Prostate gland (tissue), 2 donors: ENCODE data around the gene TBKBP1. TPM values are rescaled to one million over a fixed set of nuclear protein-coding genes. Genes with fewer than 3 reads are reported as not detected.
"Not testable (repeated sequence)": the region's sequence is repeated elsewhere in the genome, so short reads cannot be mapped to it uniquely, and the experiment has no call there.

Source experiments
- DNase-seq: peaks from one replicate; pipeline ENCODE4 v3.0.0-alpha.2; 2019; ENCODE audit warnings: low spot score
- H3K27ac ChIP-seq, 2 donors: fragments of 200-600 bp; sonication (generic); 2 replicates each; pipeline ENCODE4 v1.5.1; 2017 to 2019
- H3K27me3 ChIP-seq: fragments of 200-600 bp; sonication (generic); replicated peaks from 2 replicates; pipeline ENCODE4 v1.5.1; 2019; ENCODE audit not compliant: insufficient read depth
- H3K36me3 ChIP-seq, 2 donors: fragments of 200-600 bp; sonication (generic); 1 replicate in 1 of 2; 2 replicates in 1 of 2; pipeline versions ENCODE4 v1.5.1 to v1.8.1; 2017 to 2019
- H3K4me1 ChIP-seq: fragments of 200-600 bp; sonication (generic); replicated peaks from 2 replicates; pipeline ENCODE4 v1.5.1; 2019
- H3K4me3 ChIP-seq, 2 donors: fragments of 200-600 bp; sonication (generic); 2 replicates each; pipeline ENCODE4 v1.5.1; 2017 to 2019
- H3K9me3 ChIP-seq: fragments of 200-600 bp; sonication (generic); 2 replicates; pipeline ENCODE4 v1.5.1; 2017
- POLR2A ChIP-seq: fragments of 450-650 bp; IDR thresholded peaks from one replicate; pipeline ENCODE4 v1.6.1; 2016; ENCODE audit warnings: antibody characterized with exemption, mild to moderate bottlenecking
- POLR2AphosphoS5 ChIP-seq: sonication (generic); formaldehyde crosslinking; IDR thresholded peaks from one replicate; pipeline ENCODE4 v1.6.1; 2017; ENCODE audit warnings: antibody characterized with exemption
- WGBS: methylation state at CpG from one replicate; pipeline ENCODE4 v1.1.5; 2018; 5-methylcytosine and 5-hydroxymethylcytosine counted together
- intact Hi-C: fragments of 100-400 bp; cut with DNase I; formaldehyde crosslinking; loops from one replicate; pipeline ENCODE4 v1.14.2; 2022
- total RNA-seq, 2 donors: library from RNA; depleted of rRNA; stranded (reverse); fragments of >200 nt; gene quantifications; one replicate each; pipeline ENCODE4 v1.1.0, GENCODE V29; 2016
- TF ChIP-seq, protein P1 (sequence below), 4 experiments: fragments of 200-600 bp in 2 of 4; fragments of 450-650 bp in 2 of 4; sonication (generic) in 2 of 4; IDR thresholded peaks; 1 replicate in 3 of 4; 2 replicates in 1 of 4; pipeline ENCODE4 v1.5.1; 2016 to 2019; ENCODE audit warnings: antibody characterized with exemption in 4 of 4, mild to moderate bottlenecking in 2 of 4, moderate library complexity in 2 of 4

The TBKBP1 gene
- total RNA-seq, 2 donors from 2014 or later, result 9.5 to 15.3 TPM

GRCh38 chr17:47676510-47677165 is 17.3 kb upstream of the TBKBP1 start:
- H3K27ac ChIP-seq, result no peak overlapping the region
- no peak for DNase-seq
- no peak overlapping the region for H3K4me3 ChIP-seq
- no peaks in the 10 kb centered on the region for H3K9me3 ChIP-seq
- H3K4me1 ChIP-seq, result no peaks in the 10 kb centered on the region
- no peak for TF ChIP-seq POLR2A
- no peak for TF ChIP-seq POLR2AphosphoS5
- TF ChIP-seq, protein P1, sequence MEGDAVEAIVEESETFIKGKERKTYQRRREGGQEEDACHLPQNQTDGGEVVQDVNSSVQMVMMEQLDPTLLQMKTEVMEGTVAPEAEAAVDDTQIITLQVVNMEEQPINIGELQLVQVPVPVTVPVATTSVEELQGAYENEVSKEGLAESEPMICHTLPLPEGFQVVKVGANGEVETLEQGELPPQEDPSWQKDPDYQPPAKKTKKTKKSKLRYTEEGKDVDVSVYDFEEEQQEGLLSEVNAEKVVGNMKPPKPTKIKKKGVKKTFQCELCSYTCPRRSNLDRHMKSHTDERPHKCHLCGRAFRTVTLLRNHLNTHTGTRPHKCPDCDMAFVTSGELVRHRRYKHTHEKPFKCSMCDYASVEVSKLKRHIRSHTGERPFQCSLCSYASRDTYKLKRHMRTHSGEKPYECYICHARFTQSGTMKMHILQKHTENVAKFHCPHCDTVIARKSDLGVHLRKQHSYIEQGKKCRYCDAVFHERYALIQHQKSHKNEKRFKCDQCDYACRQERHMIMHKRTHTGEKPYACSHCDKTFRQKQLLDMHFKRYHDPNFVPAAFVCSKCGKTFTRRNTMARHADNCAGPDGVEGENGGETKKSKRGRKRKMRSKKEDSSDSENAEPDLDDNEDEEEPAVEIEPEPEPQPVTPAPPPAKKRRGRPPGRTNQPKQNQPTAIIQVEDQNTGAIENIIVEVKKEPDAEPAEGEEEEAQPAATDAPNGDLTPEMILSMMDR (IDR thresholded peaks at IDR 0.05), result no peak
- peaks cover 0 to 20% of the 10 kb centered on the region in 2 donors for H3K36me3 ChIP-seq
- 43% methylated on average over 7 of the region's 7 CpGs for WGBS
- H3K27me3 ChIP-seq, result no peaks in the 10 kb centered on the region
- intact Hi-C loops, result no loop called here

DNA sequence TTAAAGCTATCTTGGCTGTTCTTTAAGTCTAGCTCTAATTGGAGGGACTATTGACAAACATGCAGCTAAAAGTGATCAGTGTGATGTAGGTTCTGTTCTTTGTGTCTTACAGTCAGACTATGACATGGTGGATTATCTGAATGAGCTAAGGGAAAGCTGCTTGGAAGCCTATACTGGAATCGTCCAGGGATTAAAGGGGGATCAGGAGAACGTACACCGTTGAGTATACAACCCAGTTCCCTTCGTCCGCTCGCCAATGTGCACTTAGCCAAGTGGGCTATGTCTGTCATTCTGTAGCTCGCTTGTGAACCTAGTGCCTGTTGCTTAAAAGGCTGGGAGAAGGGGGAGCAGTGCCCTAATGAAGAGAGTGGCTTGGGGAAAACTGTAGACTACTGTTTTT is 15.8 kb upstream of the TBKBP1 start:
- intact Hi-C loops, result no loop called here
- H3K36me3 ChIP-seq, result peaks cover 0 to 10% of the 10 kb centered on the region in 2 donors

GRCh38 chr17:47682138-47682537 is 11.8 kb upstream of the TBKBP1 start:
- H3K4me3 ChIP-seq, result no peak overlapping the region
- H3K36me3 ChIP-seq, result peaks cover 0 to 9% of the 10 kb centered on the region in 2 donors
- intact Hi-C loops, result no loop called here
- no peak for DNase-seq
- WGBS, result 92% methylated on average over 2 of the region's 2 CpGs
- H3K27ac ChIP-seq, result no peak overlapping the region
- no peaks in the 10 kb centered on the region for H3K4me1 ChIP-seq
- H3K9me3 ChIP-seq, result no peaks in the 10 kb centered on the region
- no peak for TF ChIP-seq POLR2A
- TF ChIP-seq, protein P1 (IDR thresholded peaks at IDR 0.05), result no peak
- no peak for TF ChIP-seq POLR2AphosphoS5
- H3K27me3 ChIP-seq, result no peaks in the 10 kb centered on the region

More for the DNA sequence above, 15.8 kb upstream of the TBKBP1 start:
- TF ChIP-seq, protein P1 (IDR thresholded peaks at IDR 0.05), result no peak
- no peak for TF ChIP-seq POLR2AphosphoS5
- TF ChIP-seq POLR2A, result no peak
- Histone ChIP-seq H3K9me3 (no peaks in the 10 kb centered on the region), H3K4me3 (no peak overlapping the region), H3K27ac (no peak overlapping the region), H3K27me3 (no peaks in the 10 kb centered on the region), H3K4me1 (no peaks in the 10 kb centered on the region)
- WGBS, result 77% methylated on average over 7 of the region's 7 CpGs
- no peak for DNase-seq

GRCh38 chr17:47682727-47683126 is 11.2 kb upstream of the TBKBP1 start:
- 71% methylated on average over 4 of the region's 4 CpGs for WGBS
- DNase-seq, H3K4me3 ChIP-seq, H3K4me1 ChIP-seq, H3K27ac ChIP-seq, H3K27me3 ChIP-seq, H3K36me3 ChIP-seq, H3K9me3 ChIP-seq, intact Hi-C loops: not testable (repeated sequence)

DNA sequence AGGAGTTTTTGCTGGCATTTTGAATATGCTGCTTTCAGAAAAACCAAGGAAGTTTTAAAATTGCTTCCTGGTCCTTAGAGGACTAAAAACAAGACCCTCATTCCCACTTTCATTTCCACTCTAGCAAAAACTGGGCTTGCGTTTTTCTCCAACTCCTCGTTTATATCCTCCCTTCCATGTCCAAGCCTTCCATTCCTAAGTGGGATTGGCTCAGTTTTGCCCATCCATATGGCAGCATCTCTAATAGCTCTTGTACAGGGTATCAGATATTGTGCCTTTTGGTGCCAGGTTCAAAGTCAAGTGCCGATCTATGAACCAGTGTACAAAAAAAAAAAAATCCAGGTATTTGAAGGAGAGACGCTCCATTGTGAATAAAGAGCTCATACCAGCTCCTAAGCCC is 9.9 kb upstream of the TBKBP1 start:
- Histone ChIP-seq H3K4me3 (no peak overlapping the region), H3K36me3 (no peaks in the 10 kb centered on the region), H3K4me1 (no peaks in the 10 kb centered on the region), H3K27ac (no peak overlapping the region), H3K27me3 (no peaks in the 10 kb centered on the region), H3K9me3 (no peaks in the 10 kb centered on the region)
- no peak for DNase-seq
- 82% methylated on average over 4 of the region's 4 CpGs for WGBS
- intact Hi-C loops, result no loop called here
- no peak for TF ChIP-seq POLR2A
- TF ChIP-seq POLR2AphosphoS5, result no peak
- TF ChIP-seq, protein P1 (IDR thresholded peaks at IDR 0.05), result no peak
